ENCODE data around the gene CXCL17. TPM values are rescaled to one million over a fixed set of nuclear protein-coding genes. Genes with fewer than 3 reads are reported as not detected.
"Not testable (repeated sequence)": the region's sequence is repeated elsewhere in the genome, so short reads cannot be mapped to it uniquely, and the experiment has no call there.

Gene CXCL17
- total and polyA plus RNA-seq, 2 donors (not counting 1 experiment from before 2014, with no cell fraction given): not detected

- H4K20me1 ChIP-seq (ENCODE audit: control insufficient read depth, insufficient read depth, low read length, poor library complexity, severe bottlenecking): no peaks in the 10 kb centered on the region
- POLR2A ChIA-PET: interaction anchor here (2.9 kb wide), 1 partner anchor 79 kb away, joined by 10 read pairs; the partner anchor contains the start of gene CEACAM1
- Mint-ChIP-seq H3K4me3 (no peak overlapping the region), H3K27ac (no peak overlapping the region), H3K27me3 (peaks cover 6% of the 10 kb centered on the region), H3K9me3 (ENCODE audit: insufficient read depth) (no peaks in the 10 kb centered on the region), H3K4me1 (peaks cover 12% of the 10 kb centered on the region)
- peaks cover 18 to 20% of the 10 kb centered on the region in 2 donors for H3K4me1 ChIP-seq (ENCODE audit: control insufficient read depth in 2 of 2, insufficient read depth in 2 of 2, low read length in 2 of 2)
- H3K27me3 ChIP-seq (replicated peaks in 1 of 4; ENCODE audit: control extremely low read depth in 1 of 4, control insufficient read depth in 3 of 4, insufficient read depth in 4 of 4, low read length in 3 of 4): peaks cover 0 to 3% (median 0%) of the 10 kb centered on the region in 4 experiments
- no peak overlapping the region for H3K9ac ChIP-seq (ENCODE audit: low read length)
- no peak overlapping the region for H2AFZ ChIP-seq (ENCODE audit: insufficient read depth, low read depth, low read length, poor library complexity, severe bottlenecking)
- no peaks in the 10 kb centered on the region for H3K9me3 ChIP-seq (ENCODE audit: control extremely low read depth in 1 of 3, control insufficient read depth in 2 of 3, insufficient read depth in 1 of 3, low read length in 2 of 3)
- H3K27ac ChIP-seq (ENCODE audit: low read length in 2 of 2): no peak overlapping the region
- peak; percentile 89 for DNase-seq
- ATAC-seq (ENCODE audit: low read depth): peak; percentile 99
- H3K36me3 ChIP-seq (replicated peaks in 1 of 2; ENCODE audit: control extremely low read depth in 1 of 2, control insufficient read depth in 1 of 2, extremely low read depth in 1 of 2, insufficient read depth in 2 of 2, low read length in 1 of 2): no peaks in the 10 kb centered on the region
- H3K4me2 ChIP-seq (replicated peaks; ENCODE audit: low read depth, low read length, poor library complexity, severe bottlenecking): peak overlapping the region; percentile 17
- CTCF ChIA-PET: interaction anchor here (0.6 to 12.9 kb wide), 27 partner anchors 9 to 591 kb away, joined by 3 to 348 read pairs (median 5); partner anchors contain the start of gene CEACAM1
- TF ChIP-seq EZH2 (IDR thresholded peaks at IDR 0.05; ENCODE audit: borderline replicate concordance, insufficient read depth, low read depth, low read length, poor library complexity, severe bottlenecking) (no peak), CTCF (IDR thresholded peaks at IDR 0.05) (peak; percentile 95)
- H3K79me2 ChIP-seq (ENCODE audit: control insufficient read depth, insufficient read depth, low read length): no peaks in the 10 kb centered on the region
- 0% methylated on average over 1 of the region's 3 CpGs for WGBS (ENCODE audit: insufficient coverage)
- H3K4me3 ChIP-seq (ENCODE audit: control extremely low read depth in 1 of 5, extremely low read depth in 1 of 5, insufficient read depth in 1 of 5, low read depth in 2 of 5, low read length in 4 of 5): no peak overlapping the region
- intact Hi-C loops (cut with micrococcal nuclease): loop anchor here (1.0 to 5.0 kb wide), 3 partner anchors 15 to 146 kb away; no protein-coding TSS in a partner anchor
Observed at GRCh38 chr19:42450314-42450934, 7.7 kb upstream of the CXCL17 start.

GRCh38 chr19:42448306-42448705, 5.6 kb upstream of the CXCL17 start:
- H4K20me1 ChIP-seq (ENCODE audit: control insufficient read depth, insufficient read depth, low read length, poor library complexity, severe bottlenecking); H3K9me3 ChIP-seq (ENCODE audit: control extremely low read depth in 1 of 3, control insufficient read depth in 2 of 3, insufficient read depth in 1 of 3, low read length in 2 of 3); H3K4me2 ChIP-seq (replicated peaks; ENCODE audit: low read depth, low read length, poor library complexity, severe bottlenecking); intact Hi-C loops (cut with micrococcal nuclease); H3K27me3 ChIP-seq (replicated peaks in 1 of 4; ENCODE audit: control extremely low read depth in 1 of 4, control insufficient read depth in 3 of 4, insufficient read depth in 4 of 4, low read length in 3 of 4); H3K79me2 ChIP-seq (ENCODE audit: control insufficient read depth, insufficient read depth, low read length); POLR2A ChIA-PET; DNase-seq; H3K27ac Mint-ChIP-seq; H3K4me3 ChIP-seq (ENCODE audit: control extremely low read depth in 1 of 5, extremely low read depth in 1 of 5, insufficient read depth in 1 of 5, low read depth in 2 of 5, low read length in 4 of 5); H3K9me3 Mint-ChIP-seq (ENCODE audit: insufficient read depth); H2AFZ ChIP-seq (ENCODE audit: insufficient read depth, low read depth, low read length, poor library complexity, severe bottlenecking); H3K4me3 Mint-ChIP-seq; ATAC-seq (ENCODE audit: low read depth); H3K36me3 ChIP-seq (replicated peaks in 1 of 2; ENCODE audit: control extremely low read depth in 1 of 2, control insufficient read depth in 1 of 2, extremely low read depth in 1 of 2, insufficient read depth in 2 of 2, low read length in 1 of 2); H3K27ac ChIP-seq (ENCODE audit: low read length in 2 of 2); H3K9ac ChIP-seq (ENCODE audit: low read length): not testable (repeated sequence)
- peaks cover 18% of the 10 kb centered on the region for H3K27me3 Mint-ChIP-seq
- H3K4me1 Mint-ChIP-seq: peaks cover 12% of the 10 kb centered on the region
- 90% methylated on average over 3 of the region's 5 CpGs for WGBS (ENCODE audit: insufficient coverage)
- H3K4me1 ChIP-seq (ENCODE audit: control insufficient read depth in 2 of 2, insufficient read depth in 2 of 2, low read length in 2 of 2): peaks cover 18 to 19% of the 10 kb centered on the region in 2 donors
- CTCF ChIA-PET: interaction anchor here (1.3 to 12.9 kb wide), 3 partner anchors 9 to 81 kb away, joined by 5 to 348 read pairs (median 57); partner anchors contain the start of gene CEACAM1
